Measurements from ENCODE around the gene POGZ. TPM values are rescaled to one million over a fixed set of nuclear protein-coding genes. Genes with fewer than 3 reads are reported as not detected.

The POGZ gene
- total RNA-seq, 4 donors from 2014 or later = 25.8 to 68.2 (median 47.3) TPM

- Histone ChIP-seq H3K9me3 (no peaks in the 10 kb centered on the region), H3K4me1 (peaks cover 3 to 64% (median 43%) of the 10 kb centered on the region in 3 donors), H3K4me3 (no peak overlapping the region), H3K36me3 (peaks cover 0 to 51% of the 10 kb centered on the region in 2 donors), H3K27ac (peak overlapping the region in 2 of 4 donors; percentile 85 to 90), H3K27me3 (no peaks in the 10 kb centered on the region)
- ATAC-seq = no peak
- WGBS, 2 donors (ENCODE audit: low coverage in 1 of 2) = 100% methylated on average over 3 of the region's 7 CpGs; no CpG with 5 or more reads in 1 of the 2 donors
- TF ChIP-seq, protein P1, sequence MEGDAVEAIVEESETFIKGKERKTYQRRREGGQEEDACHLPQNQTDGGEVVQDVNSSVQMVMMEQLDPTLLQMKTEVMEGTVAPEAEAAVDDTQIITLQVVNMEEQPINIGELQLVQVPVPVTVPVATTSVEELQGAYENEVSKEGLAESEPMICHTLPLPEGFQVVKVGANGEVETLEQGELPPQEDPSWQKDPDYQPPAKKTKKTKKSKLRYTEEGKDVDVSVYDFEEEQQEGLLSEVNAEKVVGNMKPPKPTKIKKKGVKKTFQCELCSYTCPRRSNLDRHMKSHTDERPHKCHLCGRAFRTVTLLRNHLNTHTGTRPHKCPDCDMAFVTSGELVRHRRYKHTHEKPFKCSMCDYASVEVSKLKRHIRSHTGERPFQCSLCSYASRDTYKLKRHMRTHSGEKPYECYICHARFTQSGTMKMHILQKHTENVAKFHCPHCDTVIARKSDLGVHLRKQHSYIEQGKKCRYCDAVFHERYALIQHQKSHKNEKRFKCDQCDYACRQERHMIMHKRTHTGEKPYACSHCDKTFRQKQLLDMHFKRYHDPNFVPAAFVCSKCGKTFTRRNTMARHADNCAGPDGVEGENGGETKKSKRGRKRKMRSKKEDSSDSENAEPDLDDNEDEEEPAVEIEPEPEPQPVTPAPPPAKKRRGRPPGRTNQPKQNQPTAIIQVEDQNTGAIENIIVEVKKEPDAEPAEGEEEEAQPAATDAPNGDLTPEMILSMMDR (IDR thresholded peaks at IDR 0.05) = no peak
- TF ChIP-seq EP300 (IDR thresholded peaks at IDR 0.05) = no peak
- no peak for TF ChIP-seq POLR2A (IDR thresholded peaks at IDR 0.05)
- TF ChIP-seq POLR2AphosphoS5 (IDR thresholded peaks at IDR 0.05) = no peak
Observed at GRCh38 chr1:151369302-151369610, 90.0 kb downstream of the POGZ start.

- H3K9me3 ChIP-seq = no peaks in the 10 kb centered on the region
- WGBS, 2 donors (ENCODE audit: low coverage in 1 of 2) = 83 to 87% methylated on average over 3 of the region's 20 CpGs
- H3K4me3 ChIP-seq = no peak overlapping the region
- ATAC-seq = no peak
- no peaks in the 10 kb centered on the region for H3K27me3 ChIP-seq
- peaks cover 0 to 57% of the 10 kb centered on the region in 2 donors for H3K36me3 ChIP-seq
- TF ChIP-seq EP300 (IDR thresholded peaks at IDR 0.05) = no peak
- TF ChIP-seq, protein P1 (IDR thresholded peaks at IDR 0.05) = no peak
- TF ChIP-seq POLR2AphosphoS5 (IDR thresholded peaks at IDR 0.05) = no peak
- no peak for TF ChIP-seq POLR2A (IDR thresholded peaks at IDR 0.05)
- H3K27ac ChIP-seq = peak overlapping the region in 3 of 4 donors; percentile 27 to 71 (median 33)
- H3K4me1 ChIP-seq = peaks cover 3 to 64% (median 43%) of the 10 kb centered on the region in 3 donors
Observed at GRCh38 chr1:151368393-151369301, 90.6 kb downstream of the POGZ start.

DNA sequence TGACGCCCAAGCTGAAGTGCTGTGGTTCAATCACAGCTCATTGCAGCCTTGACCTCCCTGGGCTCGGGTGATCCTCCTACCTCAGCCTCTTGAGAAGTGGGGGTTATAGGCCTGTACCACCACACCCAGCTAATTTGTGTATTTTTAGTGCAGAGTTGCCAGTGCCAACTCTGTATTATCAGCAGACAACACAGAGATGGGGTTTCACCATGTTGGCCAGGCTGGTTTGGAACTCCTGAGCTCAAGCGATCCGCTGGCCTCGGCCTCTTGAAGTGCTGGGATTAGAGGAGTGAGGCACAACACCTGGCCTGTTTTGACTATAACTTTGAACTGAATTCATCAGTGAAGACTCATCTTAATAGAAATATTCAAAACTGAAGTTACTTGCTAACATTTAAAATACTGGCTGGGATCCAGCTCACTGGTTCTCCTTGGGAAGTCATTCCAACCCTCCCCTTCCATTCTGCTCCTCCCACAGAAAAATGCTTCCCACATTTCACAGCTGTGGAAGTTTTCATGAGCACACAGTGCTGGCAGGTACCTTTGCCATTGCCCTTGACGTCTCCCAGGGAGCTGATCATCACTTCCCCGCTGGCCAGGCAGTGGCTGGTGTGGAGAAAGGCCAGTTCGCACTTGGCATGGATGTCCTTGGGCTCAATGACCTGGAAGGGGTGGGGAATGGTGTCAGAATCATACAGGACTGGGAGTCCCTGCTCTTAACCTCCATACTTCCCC is 91.5 kb downstream of the POGZ start:
- TF ChIP-seq POLR2A (IDR thresholded peaks at IDR 0.05) = no peak
- TF ChIP-seq POLR2AphosphoS5 (IDR thresholded peaks at IDR 0.05) = peak; percentile 6
- WGBS, 2 donors (ENCODE audit: low coverage in 1 of 2) = 89% methylated on average over 3 to 5 of the region's 8 CpGs
- Histone ChIP-seq H3K9me3 (no peaks in the 10 kb centered on the region), H3K4me1 (peaks cover 3 to 56% (median 42%) of the 10 kb centered on the region in 3 donors), H3K27me3 (no peaks in the 10 kb centered on the region), H3K27ac (peak overlapping the region in 3 of 4 donors; percentile 27 to 71 (median 33)), H3K4me3 (no peak overlapping the region), H3K36me3 (peaks cover 0 to 65% of the 10 kb centered on the region in 2 donors)
- ATAC-seq = peak; percentile 26

DNA sequence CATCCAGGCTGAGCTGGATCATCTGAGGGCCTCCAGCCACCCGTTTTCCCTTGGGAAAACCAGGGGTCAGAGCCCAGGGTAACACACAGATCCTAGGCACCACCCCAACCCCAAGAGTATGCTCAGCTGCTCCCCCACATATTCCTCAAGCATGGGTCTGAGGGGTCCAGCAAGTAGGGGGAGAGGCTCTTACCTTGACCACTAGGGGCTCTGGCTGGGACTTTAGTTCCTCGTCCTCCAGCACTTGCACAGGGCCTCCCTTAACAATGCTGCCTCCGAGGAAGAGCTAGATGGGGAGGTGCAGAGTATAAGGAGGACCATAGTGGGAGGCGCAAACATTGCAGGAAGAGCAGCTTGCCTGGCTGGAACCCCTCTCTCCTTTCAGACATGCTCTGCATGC is 94.3 kb downstream of the POGZ start:
- H3K27me3 ChIP-seq = no peaks in the 10 kb centered on the region
- H3K9me3 ChIP-seq = peaks cover 0 to 4% (median 0%) of the 10 kb centered on the region in 3 donors
- H3K36me3 ChIP-seq = peaks cover 0 to 72% of the 10 kb centered on the region in 2 donors
- WGBS, 2 donors (ENCODE audit: low coverage in 1 of 2) = 89% methylated on average over 3 of the region's 4 CpGs; no CpG with 5 or more reads in 1 of the 2 donors
- peaks cover 0 to 28% (median 14%) of the 10 kb centered on the region in 3 donors for H3K4me1 ChIP-seq
- no peak for ATAC-seq
- TF ChIP-seq POLR2AphosphoS5 (IDR thresholded peaks at IDR 0.05) (no peak), POLR2A (IDR thresholded peaks at IDR 0.05) (no peak), EP300 (IDR thresholded peaks at IDR 0.05) (no peak)
- TF ChIP-seq, protein P1 (IDR thresholded peaks at IDR 0.05) = no peak
- no peak overlapping the region for H3K4me3 ChIP-seq
- H3K27ac ChIP-seq = no peak overlapping the region

Measured in gastroesophageal sphincter (tissue), 4 donors.